Measurements from ENCODE around the gene FLT1.

The FLT1 gene

DNA sequence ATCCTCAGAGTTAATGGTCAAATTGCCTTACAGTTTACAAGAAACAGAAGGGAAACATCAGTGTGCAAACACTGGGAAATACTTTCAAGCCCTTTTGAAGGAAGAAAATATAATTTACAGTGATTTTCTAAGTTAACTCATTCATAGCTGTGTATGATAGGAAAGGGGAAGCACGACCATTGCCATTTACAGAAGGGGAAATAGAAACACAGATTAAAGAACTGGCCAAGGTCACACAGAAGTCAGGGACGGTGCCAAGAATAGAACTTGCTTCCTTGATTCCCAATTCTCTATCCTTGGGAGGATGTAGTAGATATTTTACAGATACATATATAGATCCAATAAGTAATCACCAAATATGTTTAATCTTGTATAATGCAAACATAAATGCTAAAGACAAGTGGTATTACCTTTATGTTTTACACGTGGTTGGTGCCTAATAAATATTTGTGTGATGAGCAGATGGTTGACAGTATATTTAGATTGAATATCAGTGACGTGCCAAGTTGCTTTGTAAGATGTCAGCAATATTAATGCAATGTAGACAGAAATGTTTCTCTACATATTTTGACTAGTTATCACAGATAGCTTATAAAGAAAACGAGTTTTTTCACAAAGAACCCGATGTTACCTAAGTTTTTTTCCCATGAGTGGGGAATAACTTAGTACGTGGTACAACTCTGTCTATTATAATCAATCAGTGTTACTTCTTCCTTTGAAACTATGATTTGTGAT lies 73.1 kb downstream of the FLT1 start:
- DNase-seq: no peak

GRCh38 chr13:28420704-28421103 lies 74.2 kb downstream of the FLT1 start:
- DNase-seq: no peak

GRCh38 chr13:28415994-28416421 lies 78.9 kb downstream of the FLT1 start:
- DNase-seq: peak; percentile 12

GRCh38 chr13:28413999-28414398 lies 80.9 kb downstream of the FLT1 start:
- no peak for DNase-seq

DNA sequence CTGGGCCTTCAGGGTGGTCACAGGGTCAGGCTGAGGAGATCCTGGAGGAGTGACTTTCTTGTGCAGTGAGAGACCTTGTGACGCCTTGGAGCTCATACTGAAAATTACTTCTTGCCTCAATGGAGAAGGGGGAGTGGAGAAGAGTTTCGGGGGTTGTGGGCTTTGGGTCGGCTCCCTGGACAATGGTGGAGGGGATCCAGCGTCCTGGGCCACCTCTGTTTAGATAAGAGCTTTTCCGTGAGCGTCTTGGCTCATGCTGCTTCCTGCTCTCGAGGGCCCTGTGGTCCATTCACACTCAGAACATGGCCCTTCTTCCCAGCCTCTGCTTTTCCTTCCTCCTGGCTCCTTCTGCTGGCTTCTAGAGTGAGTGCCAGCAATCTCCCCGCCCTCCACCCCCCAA lies 81.9 kb downstream of the FLT1 start:
- no peak for DNase-seq

- DNase-seq: no peak
Observed at GRCh38 chr13:28411831-28412353, 83.0 kb downstream of the FLT1 start.

DNA sequence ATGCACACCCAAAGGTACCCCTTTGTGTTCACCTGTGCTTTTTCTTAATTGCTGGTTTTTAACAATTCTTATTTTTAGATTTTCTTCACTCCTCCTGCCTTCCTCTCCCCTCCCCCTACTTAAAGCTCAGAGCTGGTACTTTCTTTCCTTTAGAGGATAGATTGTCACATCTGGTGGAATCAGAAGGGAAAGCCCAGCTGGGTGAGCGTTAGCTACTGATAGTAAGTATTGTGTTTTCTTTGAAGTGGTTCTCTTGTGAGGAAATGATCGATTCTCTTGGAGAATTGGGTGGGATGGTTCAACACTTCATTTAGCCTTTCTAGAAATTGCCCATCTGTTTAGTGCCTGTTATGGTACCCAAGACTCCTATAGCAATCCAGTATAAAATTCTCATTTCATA lies 84.8 kb downstream of the FLT1 start:
- no peak for DNase-seq

GRCh38 chr13:28409648-28410047 lies 85.3 kb downstream of the FLT1 start:
- no peak for DNase-seq

DNA sequence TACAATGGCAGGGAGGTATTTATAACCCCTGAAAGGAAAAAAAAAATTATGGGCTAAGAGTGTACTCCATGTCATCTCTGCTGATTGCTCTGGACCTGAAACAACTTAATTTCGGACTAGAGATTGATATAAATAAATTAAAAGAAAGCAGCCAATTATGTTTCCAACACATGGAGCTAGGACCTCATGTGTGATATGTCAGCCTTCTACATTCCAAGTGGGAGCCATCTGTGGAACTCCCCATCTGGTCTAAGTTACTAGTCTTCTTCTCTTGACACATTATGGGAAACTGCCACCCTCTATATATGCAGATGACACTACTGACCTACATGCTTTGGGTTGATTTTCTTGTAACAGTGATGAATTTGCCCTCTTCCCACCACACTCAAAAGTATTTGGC lies 86.1 kb downstream of the FLT1 start:
- no peak for DNase-seq

DNA sequence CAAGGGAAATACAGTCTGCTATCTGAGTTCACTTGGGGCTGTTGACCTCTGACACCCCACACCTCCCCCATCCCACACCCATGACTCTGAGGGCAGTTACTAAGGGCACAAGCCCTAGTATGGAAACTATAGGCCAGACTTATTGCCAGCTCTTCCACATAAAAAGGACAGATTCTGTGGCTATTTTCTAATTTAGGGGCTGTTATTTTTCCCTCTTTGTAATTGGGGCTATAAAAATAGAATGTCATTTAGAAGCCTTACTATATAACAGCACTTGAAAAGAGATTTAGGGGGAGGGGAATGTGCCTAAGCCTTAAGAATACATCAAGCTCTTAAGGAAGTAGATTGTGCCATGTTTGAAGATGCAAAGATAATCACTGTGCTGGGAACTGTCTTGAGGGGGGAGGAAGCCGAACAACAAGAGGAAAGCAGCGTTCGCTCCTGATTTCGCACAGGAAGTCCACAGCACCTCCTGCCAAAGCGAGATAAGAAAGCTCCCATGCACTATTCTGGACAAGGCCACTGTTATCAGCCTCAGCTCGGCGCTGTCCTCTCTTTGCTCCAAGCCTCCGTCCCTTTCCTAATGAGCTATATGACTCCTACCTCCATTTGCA lies 86.6 kb downstream of the FLT1 start:
- no peak for DNase-seq

DNA sequence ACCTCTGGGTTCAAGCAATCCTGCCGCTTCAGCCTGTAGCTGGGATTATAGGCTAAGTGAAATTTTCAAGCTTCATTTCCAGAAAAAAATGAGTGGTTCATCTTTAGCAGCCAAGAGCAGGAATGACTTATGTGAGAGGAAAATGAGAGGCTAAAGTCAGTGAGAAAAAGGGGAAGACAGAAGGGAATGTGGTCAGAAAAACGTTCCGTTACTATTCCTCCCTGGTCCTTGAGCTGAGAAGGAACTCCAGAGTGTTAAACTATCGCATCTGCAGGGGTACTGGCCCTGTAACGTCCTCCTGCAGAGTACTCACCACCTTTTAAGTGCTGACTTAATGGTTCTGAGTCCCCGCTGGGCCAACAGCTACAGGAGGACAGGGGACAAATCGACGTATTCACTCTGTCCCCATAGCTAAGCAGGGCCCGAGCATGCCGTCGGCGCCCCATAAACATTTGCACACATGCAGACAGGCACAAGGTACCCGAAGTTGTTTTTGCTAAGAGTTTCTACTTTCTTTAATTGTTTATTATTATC lies 88.1 kb downstream of the FLT1 start:
- no peak for DNase-seq

GRCh38 chr13:28402057-28402381 lies 92.9 kb downstream of the FLT1 start:
- no peak for DNase-seq

GRCh38 chr13:28401303-28402056 lies 93.4 kb downstream of the FLT1 start:
- DNase-seq: peak; percentile 32

- no peak for DNase-seq
Observed at GRCh38 chr13:28396053-28396452, 98.9 kb downstream of the FLT1 start.

DNA sequence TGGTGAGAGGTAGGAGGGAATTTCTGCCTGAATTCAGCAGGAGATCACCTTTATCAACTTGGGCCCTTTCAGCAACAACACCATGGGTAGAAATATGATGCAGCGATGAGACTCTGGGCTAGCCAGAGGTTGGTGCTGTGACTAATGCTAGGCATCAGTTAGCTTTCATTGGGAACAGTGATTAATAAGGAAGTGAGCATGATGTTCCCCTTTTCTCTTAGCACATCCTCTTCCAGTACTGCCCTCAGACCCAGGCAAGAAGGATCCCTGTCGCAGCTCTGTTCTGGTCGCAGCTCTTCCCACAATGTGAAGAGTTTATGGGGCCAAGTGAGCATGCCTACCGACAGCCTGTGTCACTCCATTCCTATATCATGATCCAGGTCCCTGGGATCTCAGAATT lies 100.5 kb downstream of the FLT1 start:
- no peak for DNase-seq

- no peak for DNase-seq
Observed at GRCh38 chr13:28392896-28393505, 101.9 kb downstream of the FLT1 start.

- no peak for DNase-seq
Observed at GRCh38 chr13:28392428-28392827, 102.5 kb downstream of the FLT1 start.

GRCh38 chr13:28387740-28388501 lies 107.0 kb downstream of the FLT1 start:
- DNase-seq: no peak

- no peak for DNase-seq
Observed at GRCh38 chr13:28385362-28385761, 109.6 kb downstream of the FLT1 start.

DNA sequence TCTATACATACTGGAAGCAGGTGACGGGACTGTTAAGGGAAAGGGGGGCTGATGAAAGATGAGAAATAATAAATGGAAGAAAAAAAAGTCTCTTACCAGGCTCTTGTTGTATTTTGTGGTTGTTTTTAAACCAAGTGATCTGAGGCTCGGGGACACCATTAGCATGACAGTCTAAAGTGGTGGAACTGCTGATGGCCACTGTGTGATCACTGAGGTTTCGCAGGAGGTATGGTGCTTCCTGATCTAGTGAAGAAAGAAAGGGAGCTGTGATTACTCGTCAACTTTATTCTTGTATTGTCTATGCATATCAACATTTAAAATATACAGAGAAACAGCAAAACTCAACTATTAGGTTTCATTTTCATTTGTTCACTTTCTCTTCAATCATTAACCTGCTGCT lies 110.1 kb downstream of the FLT1 start:
- no peak for DNase-seq

DNA sequence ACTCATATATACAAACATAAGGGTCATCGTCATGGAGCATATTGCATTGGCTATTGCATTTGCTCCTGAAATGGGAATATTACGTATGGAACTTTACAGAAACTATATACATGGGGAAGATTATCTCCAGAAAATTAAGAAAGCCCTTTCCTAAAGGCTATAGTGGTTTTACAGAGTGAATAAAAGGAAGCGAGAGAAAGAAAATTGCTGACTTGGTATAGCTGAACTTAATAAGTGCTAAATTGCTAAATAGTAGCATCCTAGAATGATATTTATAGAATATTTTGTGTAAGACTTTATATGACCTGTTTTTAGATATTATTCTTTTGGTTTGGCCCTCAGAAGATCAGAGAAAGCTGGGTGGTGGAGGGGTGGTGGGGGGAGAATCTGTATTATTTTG lies 114.6 kb downstream of the FLT1 start:
- DNase-seq: no peak

DNA sequence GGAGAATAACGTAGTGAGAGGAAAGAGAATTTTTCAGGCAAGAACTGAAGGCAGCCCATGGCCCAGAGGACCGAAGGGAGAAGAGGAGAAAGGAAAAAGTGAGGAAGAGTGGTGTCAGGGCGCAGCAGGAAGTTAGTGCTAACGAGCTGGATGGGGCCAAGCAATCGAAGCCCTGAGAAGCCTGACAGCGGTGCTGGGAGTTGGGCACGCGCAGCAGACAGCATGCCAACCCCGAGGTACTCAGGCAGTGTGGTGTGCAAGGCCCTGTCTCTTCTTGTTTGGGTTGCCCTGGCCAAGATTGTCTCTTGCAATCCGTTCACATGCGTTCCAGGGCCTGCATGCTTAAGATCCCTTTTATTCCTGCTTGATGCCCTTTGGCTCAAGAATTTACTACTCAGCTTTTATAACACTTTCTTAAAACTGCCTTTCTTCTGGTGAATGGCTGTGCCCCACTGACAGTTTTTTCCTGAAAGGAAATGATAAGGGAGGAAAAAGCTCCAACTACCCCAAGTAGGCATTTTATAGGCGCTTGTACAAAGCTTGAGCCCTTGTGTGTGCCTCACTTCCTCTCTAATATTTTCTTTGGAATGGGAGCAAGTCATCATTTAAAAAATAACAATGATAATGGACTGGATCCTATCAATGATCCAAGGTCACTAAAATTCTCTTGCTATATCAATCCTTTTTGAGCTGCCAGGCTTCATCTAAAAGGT lies 115.4 kb downstream of the FLT1 start:
- no peak for DNase-seq
